A549 treated with dexamethasone at 1 μM for 4 hours (cell line): ENCODE measurements around the gene GPR141. TPM values are rescaled to one million over a fixed set of nuclear protein-coding genes. Genes with fewer than 3 reads are reported as not detected.

Experiments
- total RNA-seq: library from RNA; stranded (reverse); fragments of 200-300 nt; extraction: Qiagen RNA extraction; gene quantifications from 5 replicates; pipeline ENCODE4 v1.2.3, GENCODE V29; 2022

Gene GPR141, protein sequence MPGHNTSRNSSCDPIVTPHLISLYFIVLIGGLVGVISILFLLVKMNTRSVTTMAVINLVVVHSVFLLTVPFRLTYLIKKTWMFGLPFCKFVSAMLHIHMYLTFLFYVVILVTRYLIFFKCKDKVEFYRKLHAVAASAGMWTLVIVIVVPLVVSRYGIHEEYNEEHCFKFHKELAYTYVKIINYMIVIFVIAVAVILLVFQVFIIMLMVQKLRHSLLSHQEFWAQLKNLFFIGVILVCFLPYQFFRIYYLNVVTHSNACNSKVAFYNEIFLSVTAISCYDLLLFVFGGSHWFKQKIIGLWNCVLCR
- total RNA-seq, result not detected in 5 replicates

DNA sequence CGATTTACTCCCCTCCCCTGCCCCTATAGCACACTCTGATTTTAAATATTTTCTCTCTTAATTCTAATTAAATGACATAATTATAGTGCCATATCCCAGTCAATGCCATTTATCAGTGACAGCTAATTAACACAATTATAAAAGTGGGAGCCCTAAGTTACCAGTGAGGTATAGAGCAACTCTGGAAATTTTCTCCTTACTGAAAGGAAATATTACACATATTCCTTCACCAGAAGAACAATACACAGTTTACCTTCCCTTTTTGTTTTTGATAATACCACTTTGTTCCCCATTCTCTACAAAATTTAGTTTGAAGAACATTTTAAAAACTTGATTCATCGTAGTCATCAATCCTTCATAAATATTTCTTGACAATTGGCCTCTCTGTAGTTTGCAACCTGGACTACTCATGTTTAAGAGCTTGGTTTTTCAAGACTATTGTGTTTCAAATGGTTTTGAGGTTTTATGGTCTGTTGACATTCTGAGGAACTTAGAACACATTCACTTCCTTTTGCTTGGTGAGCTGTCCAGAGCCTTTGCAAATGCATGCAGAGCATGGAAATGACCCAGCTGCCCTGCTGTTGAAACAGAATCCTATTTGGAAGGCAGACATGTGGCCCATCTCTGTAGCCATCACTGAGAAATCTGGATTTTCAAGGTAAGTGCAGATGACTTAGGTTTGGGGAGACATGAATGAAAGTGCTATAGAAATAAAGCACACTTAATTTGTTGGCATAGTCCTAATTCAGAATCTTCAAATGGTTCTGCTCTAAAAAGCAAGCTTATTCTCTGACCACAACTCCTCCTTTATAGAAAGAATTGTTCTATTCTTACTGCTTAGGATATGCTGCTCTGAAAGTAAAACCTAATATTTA, at the start of gene GPR141:
TSS of gene GPR141 (plus strand) at position 521 of the 875 bp plus-strand sequence. CDS start 56,628 bp downstream, outside the sequence.

Other genes starting within 250 kb of the GPR141 start
- 3.1 to 4.0 TPM (median 3.6 TPM) in 5 replicates for gene ELMO1, start 234.9 kb upstream of the GPR141 start, total RNA-seq
- not detected in 5 replicates for gene NME8, start 164.8 kb downstream of the GPR141 start, total RNA-seq
- gene SFRP4, start 233.1 kb downstream of the GPR141 start, total RNA-seq, result 3.6 to 4.4 TPM (median 3.9 TPM) in 5 replicates
- 69.0 to 77.1 TPM (median 74.5 TPM) in 5 replicates for gene EPDR1, start 236.9 kb downstream of the GPR141 start, total RNA-seq